ENCODE measurements around the gene ZNF266.

ZNF266 gene

GRCh38 chr19:9453953-9454352 lies 18.6 kb upstream of the ZNF266 start:
- ChIA-PET CTCF (no interaction called here), POLR2A (no interaction called here)
- H3K4me3 ChIP-seq (ENCODE audit: low read depth, low read length) = no peak overlapping the region
- DNase-seq (ENCODE audit: low read depth, low spot score) = no peak
- TF ChIP-seq CTCF (IDR thresholded peaks at IDR 0.05; ENCODE audit: insufficient read depth, low read length, missing control alignments) = no peak

GRCh38 chr19:9445037-9445436 lies 9.7 kb upstream of the ZNF266 start:
- no peak for TF ChIP-seq CTCF (IDR thresholded peaks at IDR 0.05; ENCODE audit: insufficient read depth, low read length, missing control alignments)
- H3K4me3 ChIP-seq (ENCODE audit: low read depth, low read length) = no peak overlapping the region
- POLR2A ChIA-PET = no interaction called here
- DNase-seq (ENCODE audit: low read depth, low spot score) = no peak
- CTCF ChIA-PET = no interaction called here

- no peak overlapping the region for H3K4me3 ChIP-seq (ENCODE audit: low read depth, low read length)
- POLR2A ChIA-PET = no interaction called here
- TF ChIP-seq CTCF (IDR thresholded peaks at IDR 0.05; ENCODE audit: insufficient read depth, low read length, missing control alignments) = no peak
- CTCF ChIA-PET = interaction anchor here (1.5 to 2.7 kb wide), 3 partner anchors 29 to 231 kb away, joined by 3 to 9 read pairs (median 8); no protein-coding TSS in a partner anchor
- DNase-seq (ENCODE audit: low read depth, low spot score) = no peak
These were observed 985 bp upstream of the ZNF266 start for GRCh38 chr19:9436358-9436757.

GRCh38 chr19:9431475-9431874 lies 3.9 kb downstream of the ZNF266 start:
- no peak for DNase-seq (ENCODE audit: low read depth, low spot score)
- peak; percentile 7 for TF ChIP-seq CTCF (IDR thresholded peaks at IDR 0.05; ENCODE audit: insufficient read depth, low read length, missing control alignments)
- POLR2A ChIA-PET = no interaction called here
- CTCF ChIA-PET = no interaction called here
- no peak overlapping the region for H3K4me3 ChIP-seq (ENCODE audit: low read depth, low read length)

GRCh38 chr19:9430444-9430843 lies 4.9 kb downstream of the ZNF266 start:
- ChIA-PET CTCF (no interaction called here), POLR2A (no interaction called here)
- no peak overlapping the region for H3K4me3 ChIP-seq (ENCODE audit: low read depth, low read length)
- TF ChIP-seq CTCF (IDR thresholded peaks at IDR 0.05; ENCODE audit: insufficient read depth, low read length, missing control alignments) = no peak
- no peak for DNase-seq (ENCODE audit: low read depth, low spot score)

GRCh38 chr19:9427941-9428340 lies 7.4 kb downstream of the ZNF266 start:
- CTCF ChIA-PET = no interaction called here
- no peak overlapping the region for H3K4me3 ChIP-seq (ENCODE audit: low read depth, low read length)
- TF ChIP-seq CTCF (IDR thresholded peaks at IDR 0.05; ENCODE audit: insufficient read depth, low read length, missing control alignments) = no peak
- no peak for DNase-seq (ENCODE audit: low read depth, low spot score)
- POLR2A ChIA-PET = no interaction called here
